ENCODE data around the gene MGAT3. TPM values are rescaled to one million over a fixed set of nuclear protein-coding genes. Genes with fewer than 3 reads are reported as not detected.

The MGAT3 gene
- total RNA-seq, 1 experiment from 2014 or later: 0.20 TPM

GRCh38 chr22:39470451-39471291 is 13.9 kb downstream of the MGAT3 start:
- ChIA-PET CTCF (no interaction called here), POLR2A (no interaction called here), RAD21 (ENCODE audit: low non-redundant PET in 1 of 2, low total read pairs in 2 of 2, uncharacterized antibody in 2 of 2, unreplicated experiment in 2 of 2) (no interaction called here)
- no peak overlapping the region for H3K4me2 ChIP-seq (ENCODE audit: low read length)
- no peak overlapping the region for H2AFZ ChIP-seq (ENCODE audit: low read depth, low read length, poor library complexity, severe bottlenecking)
- H3K9me3 ChIP-seq (ENCODE audit: control insufficient read depth in 1 of 2, insufficient read depth in 1 of 2, low read depth in 1 of 2, low read length in 2 of 2): no peaks in the 10 kb centered on the region
- no peaks in the 10 kb centered on the region for H3K9me2 ChIP-seq (ENCODE audit: insufficient read depth)
- H3K9ac ChIP-seq (ENCODE audit: low read length): no peak overlapping the region
- no peaks in the 10 kb centered on the region for H3K79me2 ChIP-seq (ENCODE audit: insufficient read depth, low read length)
- no peaks in the 10 kb centered on the region for H3K27me3 ChIP-seq (ENCODE audit: insufficient read depth, low read length)
- ATAC-seq (no peak), DNase-seq (ENCODE audit: low read depth, low spot score) (no peak)
- intact Hi-C loops (cut with micrococcal nuclease): no loop called here
- H3K27ac ChIP-seq (ENCODE audit: low read depth, low read length): no peak overlapping the region
- peaks cover 0 to 13% of the 10 kb centered on the region in 2 experiments; a peak in 1 of 4 replicates for H3K4me1 ChIP-seq (ENCODE audit: control insufficient read depth in 1 of 2, insufficient read depth in 2 of 2, low read length in 2 of 2)
- no peaks in the 10 kb centered on the region for H4K20me1 ChIP-seq (ENCODE audit: insufficient read depth)
- no peak for TF ChIP-seq ZFX (IDR thresholded peaks at IDR 0.05)
- TF ChIP-seq MAX (IDR thresholded peaks at IDR 0.05): no peak
- no peak for TF ChIP-seq REST (IDR thresholded peaks at IDR 0.05; ENCODE audit: low read depth)
- no peak for TF ChIP-seq JUND (IDR thresholded peaks at IDR 0.05)
- TF ChIP-seq POLR2AphosphoS5 (IDR thresholded peaks at IDR 0.05; ENCODE audit: low read depth, low read length): no peak
- H3K36me3 ChIP-seq (ENCODE audit: control insufficient read depth in 1 of 2, insufficient read depth in 2 of 2, low read length in 2 of 2): no peaks in the 10 kb centered on the region
- no TSS peak for BruUV-seq (replicated peaks)
- no peak overlapping the region for H3K4me3 ChIP-seq (replicated peaks in 1 of 2; ENCODE audit: low read depth in 1 of 2, low read length in 2 of 2)

Measured in HCT116 (cell line).